ENCODE data around the gene MORC2. TPM values are rescaled to one million over a fixed set of nuclear protein-coding genes. Genes with fewer than 3 reads are reported as not detected.

MORC2 gene
- total RNA-seq, 1 donor from 2014 or later: 19.3 TPM

GRCh38 chr22:30893434-30894370 is 74.9 kb downstream of the MORC2 start:
- Histone ChIP-seq H3K9me3 (peaks cover under 1% of the 10 kb centered on the region), H3K27me3 (ENCODE audit: low read depth) (no peaks in the 10 kb centered on the region), H3K27ac (no peak overlapping the region), H3K36me3 (peaks cover 9% of the 10 kb centered on the region), H3K4me1 (no peaks in the 10 kb centered on the region), H3K4me3 (no peak overlapping the region)
- no peak for DNase-seq
- intact Hi-C loops (cut with DNase I): no loop called here
- TF ChIP-seq CTCF (IDR thresholded peaks at IDR 0.05): no peak
- ATAC-seq: no peak

DNA sequence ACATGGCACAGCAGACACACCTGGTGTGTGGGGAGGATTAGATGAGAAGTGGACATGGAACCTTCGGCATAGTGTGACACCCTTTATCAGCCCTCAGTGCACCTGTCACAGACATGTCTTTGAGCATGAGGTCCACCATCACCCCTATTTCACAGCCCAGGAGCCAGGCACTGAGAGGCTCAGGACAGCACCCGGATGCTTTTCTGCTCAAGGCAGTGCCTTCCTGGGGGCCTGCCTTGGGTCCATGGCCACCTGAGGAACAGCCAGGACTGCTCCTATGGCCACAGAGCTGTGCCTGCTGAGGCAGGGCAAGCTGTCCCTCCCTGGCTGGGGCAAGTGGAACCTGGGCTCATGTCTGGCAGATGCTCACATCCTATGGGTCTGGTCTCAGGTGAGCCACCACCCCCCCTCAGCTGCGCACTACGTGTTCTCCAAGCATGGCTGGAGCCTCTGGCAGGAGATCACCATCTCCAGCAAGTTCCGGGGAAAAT is 75.8 kb downstream of the MORC2 start:
- DNase-seq (no peak), ATAC-seq (no peak)
- Histone ChIP-seq H3K36me3 (peaks cover 9% of the 10 kb centered on the region), H3K4me3 (no peak overlapping the region), H3K4me1 (no peaks in the 10 kb centered on the region), H3K27me3 (ENCODE audit: low read depth) (no peaks in the 10 kb centered on the region), H3K9me3 (no peaks in the 10 kb centered on the region), H3K27ac (no peak overlapping the region)
- TF ChIP-seq CTCF (IDR thresholded peaks at IDR 0.05): no peak
- intact Hi-C loops (cut with DNase I): no loop called here

- H3K4me1 ChIP-seq: no peaks in the 10 kb centered on the region
- H3K9me3 ChIP-seq: no peaks in the 10 kb centered on the region
- intact Hi-C loops (cut with DNase I): no loop called here
- no peaks in the 10 kb centered on the region for H3K27me3 ChIP-seq (ENCODE audit: low read depth)
- no peak for ATAC-seq
- H3K36me3 ChIP-seq: peaks cover 9% of the 10 kb centered on the region
- no peak overlapping the region for H3K27ac ChIP-seq
- no peak overlapping the region for H3K4me3 ChIP-seq
- DNase-seq: no peak
- TF ChIP-seq CTCF (IDR thresholded peaks at IDR 0.05): no peak
Measured at GRCh38 chr22:30892286-30892685, 76.3 kb downstream of the MORC2 start.

GRCh38 chr22:30891781-30892180 is 76.8 kb downstream of the MORC2 start:
- Histone ChIP-seq H3K4me1 (no peaks in the 10 kb centered on the region), H3K36me3 (peaks cover 9% of the 10 kb centered on the region), H3K4me3 (no peak overlapping the region), H3K27ac (no peak overlapping the region), H3K27me3 (ENCODE audit: low read depth) (no peaks in the 10 kb centered on the region), H3K9me3 (no peaks in the 10 kb centered on the region)
- intact Hi-C loops (cut with DNase I): no loop called here
- no peak for TF ChIP-seq CTCF (IDR thresholded peaks at IDR 0.05)
- ATAC-seq (no peak), DNase-seq (no peak)

DNA sequence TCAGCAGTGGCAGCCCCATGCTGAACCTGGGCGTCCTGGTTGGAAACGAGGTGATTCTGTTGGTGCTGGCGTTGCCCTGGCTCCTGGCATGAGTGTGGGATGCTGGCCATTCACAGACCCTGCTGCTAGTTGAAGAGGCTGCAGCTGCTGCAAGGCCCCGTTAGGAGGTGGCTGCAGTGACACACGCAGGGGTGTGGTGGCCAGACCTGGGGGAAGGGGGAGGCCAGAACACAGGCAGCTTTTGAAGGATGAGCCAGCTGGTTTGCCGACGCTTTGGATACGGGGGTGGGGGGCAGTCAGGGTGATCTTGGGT is 77.2 kb downstream of the MORC2 start:
- intact Hi-C loops (cut with DNase I): no loop called here
- ATAC-seq (no peak), DNase-seq (no peak)

More for the DNA sequence above, 77.2 kb downstream of the MORC2 start:
- peaks cover 9% of the 10 kb centered on the region for H3K36me3 ChIP-seq
- H3K4me3 ChIP-seq: no peak overlapping the region
- H3K27ac ChIP-seq: no peak overlapping the region
- H3K4me1 ChIP-seq: no peaks in the 10 kb centered on the region
- H3K27me3 ChIP-seq (ENCODE audit: low read depth): no peaks in the 10 kb centered on the region
- no peak for TF ChIP-seq CTCF (IDR thresholded peaks at IDR 0.05)
- no peaks in the 10 kb centered on the region for H3K9me3 ChIP-seq

Data from lower lobe of right lung (tissue), 2 donors.